Vagina (tissue), 2 donors: ENCODE measurements around the gene CRKL.

Experiments used
- POLR2A ChIP-seq, 2 donors: fragments of 450-650 bp; IDR thresholded peaks; one replicate each; pipeline ENCODE4 v1.6.1; 2017; ENCODE audit warnings: antibody characterized with exemption in 2 of 2, mild to moderate bottlenecking in 2 of 2, moderate library complexity in 2 of 2
- POLR2AphosphoS5 ChIP-seq, 2 donors: sonication (generic); formaldehyde crosslinking; IDR thresholded peaks; one replicate each; pipeline ENCODE4 v1.9.0; 2017; ENCODE audit warnings: antibody characterized with exemption in 2 of 2, mild to moderate bottlenecking in 2 of 2, low read depth in 1 of 2; ENCODE audit not compliant: insufficient read depth in 1 of 2
- TF ChIP-seq, protein P1 (sequence below), 3 experiments: fragments of 450-650 bp in 2 of 3; fragments of 200-600 bp in 1 of 3; sonication (generic) in 1 of 3; IDR thresholded peaks; one replicate each; pipeline ENCODE4 v1.5.1; 2017 to 2019; ENCODE audit warnings: antibody characterized with exemption in 3 of 3, mild to moderate bottlenecking in 2 of 3, moderate library complexity in 2 of 3

DNA sequence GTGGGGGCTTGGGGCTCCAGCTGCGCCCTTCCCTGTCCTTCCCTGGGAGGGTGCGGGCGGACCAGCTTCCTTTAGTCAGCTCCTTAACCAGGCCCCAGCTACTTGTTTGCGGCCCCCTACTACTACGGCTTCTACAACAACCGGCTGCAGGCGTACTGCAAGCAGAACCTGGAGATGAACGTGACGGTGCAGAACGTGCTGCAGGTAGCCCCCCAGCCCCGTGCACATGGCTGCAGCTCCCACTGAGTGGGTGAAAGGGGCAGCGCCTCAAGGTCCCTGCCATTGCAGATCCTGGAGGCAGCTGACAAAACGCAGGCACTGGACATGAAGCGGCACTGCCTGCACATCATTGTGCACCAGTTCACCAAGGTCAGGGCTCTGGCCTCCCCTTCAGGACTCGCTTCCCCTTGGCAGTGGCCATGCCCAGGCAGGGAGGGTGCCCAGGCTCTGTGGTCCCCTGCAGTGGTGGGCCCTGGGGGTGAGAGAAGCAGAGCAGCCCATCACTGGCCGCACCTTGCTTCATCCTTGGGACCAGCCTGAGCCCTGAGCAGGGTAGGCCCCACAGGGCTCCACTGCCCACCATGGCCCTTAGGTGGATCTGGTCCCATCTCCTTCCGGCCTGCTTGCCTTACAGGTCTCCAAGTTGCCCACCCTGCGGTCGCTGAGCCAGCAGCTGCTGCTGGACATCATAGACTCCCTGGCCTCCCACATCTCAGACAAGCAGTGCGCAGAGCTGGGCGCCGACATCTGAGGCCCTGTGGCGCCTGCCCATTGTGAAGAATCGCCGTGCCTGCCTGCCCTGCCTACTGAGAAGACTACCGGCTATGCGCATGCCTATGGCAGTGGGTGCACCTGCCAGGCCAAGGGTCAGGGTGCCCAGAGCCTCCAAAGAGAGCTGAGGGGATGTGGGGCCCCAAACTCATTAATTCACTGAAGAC, 79.7 kb downstream of the CRKL start:
- TF ChIP-seq, protein P1, sequence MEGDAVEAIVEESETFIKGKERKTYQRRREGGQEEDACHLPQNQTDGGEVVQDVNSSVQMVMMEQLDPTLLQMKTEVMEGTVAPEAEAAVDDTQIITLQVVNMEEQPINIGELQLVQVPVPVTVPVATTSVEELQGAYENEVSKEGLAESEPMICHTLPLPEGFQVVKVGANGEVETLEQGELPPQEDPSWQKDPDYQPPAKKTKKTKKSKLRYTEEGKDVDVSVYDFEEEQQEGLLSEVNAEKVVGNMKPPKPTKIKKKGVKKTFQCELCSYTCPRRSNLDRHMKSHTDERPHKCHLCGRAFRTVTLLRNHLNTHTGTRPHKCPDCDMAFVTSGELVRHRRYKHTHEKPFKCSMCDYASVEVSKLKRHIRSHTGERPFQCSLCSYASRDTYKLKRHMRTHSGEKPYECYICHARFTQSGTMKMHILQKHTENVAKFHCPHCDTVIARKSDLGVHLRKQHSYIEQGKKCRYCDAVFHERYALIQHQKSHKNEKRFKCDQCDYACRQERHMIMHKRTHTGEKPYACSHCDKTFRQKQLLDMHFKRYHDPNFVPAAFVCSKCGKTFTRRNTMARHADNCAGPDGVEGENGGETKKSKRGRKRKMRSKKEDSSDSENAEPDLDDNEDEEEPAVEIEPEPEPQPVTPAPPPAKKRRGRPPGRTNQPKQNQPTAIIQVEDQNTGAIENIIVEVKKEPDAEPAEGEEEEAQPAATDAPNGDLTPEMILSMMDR (IDR thresholded peaks at IDR 0.05) = no peak
- TF ChIP-seq POLR2A (IDR thresholded peaks at IDR 0.05) = no peak
- TF ChIP-seq POLR2AphosphoS5 (IDR thresholded peaks at IDR 0.05; ENCODE audit: insufficient read depth in 1 of 2, low read depth in 1 of 2) = no peak
